RCC 7860 (cell line): ENCODE results near the gene KIAA1671.
A peak's percentile ranks its signal among the peaks of the same experiment; 100 is the strongest.

ENCODE experiments used
- DNase-seq: peaks from one replicate; pipeline ENCODE4 v3.0.0-alpha.2; 2015; ENCODE audit warnings: low spot score
- FAIRE-seq: peaks from 2 replicates; lab custom pipeline; 2012; peaks lifted over from hg19 to GRCh38; lab: Jason Lieb, UNC

Gene KIAA1671

GRCh38 chr22:24977370-24978221, 25.1 kb downstream of the KIAA1671 start:
- no peak for DNase-seq
- no peak for FAIRE-seq

- DNase-seq (no peak), FAIRE-seq (no peak)
Observed at GRCh38 chr22:24978308-24978707, 25.8 kb downstream of the KIAA1671 start.

- FAIRE-seq = no peak
Observed at GRCh38 chr22:24981066-24981465, 28.6 kb downstream of the KIAA1671 start.

GRCh38 chr22:24981656-24982055, 29.1 kb downstream of the KIAA1671 start:
- FAIRE-seq (no peak), DNase-seq (no peak)

More at GRCh38 chr22:24981066-24981465, 28.6 kb downstream of the KIAA1671 start:
- no peak for DNase-seq

GRCh38 chr22:24982301-24983056, 30.0 kb downstream of the KIAA1671 start:
- DNase-seq = no peak
- FAIRE-seq = no peak

- DNase-seq (no peak), FAIRE-seq (no peak)
Observed at GRCh38 chr22:24983151-24983550, 30.6 kb downstream of the KIAA1671 start.

GRCh38 chr22:24984122-24984521, 31.6 kb downstream of the KIAA1671 start:
- DNase-seq (no peak), FAIRE-seq (no peak)

- peak; percentile 86 for FAIRE-seq
Observed at GRCh38 chr22:24985826-24986214, 33.3 kb downstream of the KIAA1671 start.

GRCh38 chr22:24986816-24987215, 34.3 kb downstream of the KIAA1671 start:
- FAIRE-seq = no peak
- DNase-seq = no peak

More at GRCh38 chr22:24985826-24986214, 33.3 kb downstream of the KIAA1671 start:
- peak; percentile 85 for DNase-seq

GRCh38 chr22:24989135-24989534, 36.6 kb downstream of the KIAA1671 start:
- FAIRE-seq (no peak), DNase-seq (no peak)

GRCh38 chr22:24989541-24989951, 37.0 kb downstream of the KIAA1671 start:
- no peak for FAIRE-seq
- no peak for DNase-seq

- FAIRE-seq = no peak
- DNase-seq = no peak
Observed at GRCh38 chr22:24990344-24990905, 37.9 kb downstream of the KIAA1671 start.

- FAIRE-seq (no peak), DNase-seq (no peak)
Observed at GRCh38 chr22:24992946-24993345, 40.4 kb downstream of the KIAA1671 start.

GRCh38 chr22:24994070-24994763, 41.7 kb downstream of the KIAA1671 start:
- peak; percentile 30 for DNase-seq

GRCh38 chr22:24995649-24996180, 43.2 kb downstream of the KIAA1671 start:
- DNase-seq = no peak
- no peak for FAIRE-seq

More at GRCh38 chr22:24994070-24994763, 41.7 kb downstream of the KIAA1671 start:
- no peak for FAIRE-seq

GRCh38 chr22:24996420-24996952, 44.0 kb downstream of the KIAA1671 start:
- DNase-seq (peak; percentile 54), FAIRE-seq (peak; percentile 66)

GRCh38 chr22:24997023-24997422, 44.5 kb downstream of the KIAA1671 start:
- FAIRE-seq (no peak), DNase-seq (no peak)

GRCh38 chr22:25000686-25001085, 48.2 kb downstream of the KIAA1671 start:
- FAIRE-seq (no peak), DNase-seq (no peak)

- DNase-seq = no peak
- FAIRE-seq = no peak
Observed at GRCh38 chr22:25002241-25002985, 49.9 kb downstream of the KIAA1671 start.

GRCh38 chr22:25006354-25006753, 53.8 kb downstream of the KIAA1671 start:
- DNase-seq = no peak
- no peak for FAIRE-seq
